K562 (cell line): ENCODE measurements around the gene OCA2. TPM values are rescaled to one million over a fixed set of nuclear protein-coding genes. Genes with fewer than 3 reads are reported as not detected.

Experiments used
- ATAC-seq: fragments of 200-7000 bp; cut with Tn5 transposase; 3 replicates; pipeline ENCODE4 v1.9.1; 2020; ENCODE audit warnings: moderate library complexity
- BruUV-seq: library from RNA; stranded (reverse); fragments of 400-500 nt; replicated peaks from 2 replicates; lab custom pipeline; 2021; lab: Mats Ljungman, UMichigan
- CTCF ChIA-PET: fragments of 300-600 bp; formaldehyde crosslinking; extraction: SDS; loops from one replicate; lab custom pipeline; 2021; ENCODE audit warnings: low intra/inter-chr PET ratio; lab: Yijun Ruan, JAX
- POLR2A ChIA-PET: fragments of 300-600, 350-650 bp; sonication (Branson Sonifier 250); formaldehyde crosslinking; extraction: SDS; loops from one replicate; lab custom pipeline; 2021; ENCODE audit warnings: antibody characterized with exemption, inconsistent platforms; lab: Yijun Ruan, JAX
- DNase-seq, 4 experiments: peaks; one replicate each; pipeline versions ENCODE4 v3.0.0 to v3.0.0-alpha.2; 2011 to 2018; ENCODE audit warnings: low spot score in 3 of 4, mixed read lengths in 3 of 4; ENCODE audit errors: extremely low read depth in 1 of 4
- FAIRE-seq: peaks from 2 replicates; lab custom pipeline; 2011; peaks lifted over from hg19 to GRCh38; lab: Jason Lieb, UNC
- H2AFZ ChIP-seq: 2 replicates; pipeline ENCODE4 v1.6.0; 2011; ENCODE audit warnings: low read depth, low read length, control low read depth, inconsistent platforms
- H3K27ac ChIP-seq: fragments of 200-600 bp; 3 replicates; pipeline ENCODE4 v1.8.0; 2011; ENCODE audit warnings: low read depth, mild to moderate bottlenecking, control low read depth, inconsistent platforms, low read length, moderate library complexity, mixed read lengths; ENCODE audit errors: extremely low read depth
- H3K27me3 ChIP-seq, 2 experiments: fragments of 300-600 bp in 1 of 2; 2 replicates in 1 of 2; 3 replicates in 1 of 2; pipeline versions ENCODE4 v1.6.0 to v1.8.0; 2011; ENCODE audit warnings: inconsistent platforms in 2 of 2, low read length in 2 of 2, mild to moderate bottlenecking in 1 of 2, mixed read lengths in 1 of 2, moderate library complexity in 1 of 2; ENCODE audit not compliant: control insufficient read depth in 2 of 2, insufficient read depth in 2 of 2
- H3K36me3 ChIP-seq: fragments of 300-600 bp; 3 replicates; pipeline ENCODE4 v1.8.0; 2011; ENCODE audit warnings: mild to moderate bottlenecking, low read length, inconsistent platforms; ENCODE audit not compliant: control insufficient read depth, insufficient read depth
- H3K4me1 ChIP-seq, 2 experiments: fragments of 200-600 bp in 1 of 2; replicated peaks in 1 of 2; 2 replicates in 1 of 2; 3 replicates in 1 of 2; pipeline versions ENCODE4 v1.5.1 to v1.8.0; 2011; ENCODE audit warnings: inconsistent platforms in 2 of 2, low read length in 2 of 2, mild to moderate bottlenecking in 1 of 2, mixed read lengths in 1 of 2, moderate library complexity in 1 of 2; ENCODE audit not compliant: control insufficient read depth in 2 of 2, insufficient read depth in 2 of 2
- H3K4me2 ChIP-seq: 2 replicates; pipeline ENCODE4 v1.6.1; 2011; ENCODE audit warnings: low read length, control low read depth, inconsistent platforms, mixed read lengths; ENCODE audit not compliant: insufficient read depth
- H3K4me3 ChIP-seq: fragments of 200-600 bp; sonication (generic), shearing (Covaris generic); 2 replicates; pipeline ENCODE4 v1.5.1; 2016; ENCODE audit warnings: control low read depth, inconsistent platforms
- H3K79me2 ChIP-seq: fragments of 200-600 bp; 3 replicates; pipeline ENCODE4 v1.8.0; 2011; ENCODE audit warnings: low read length, inconsistent platforms; ENCODE audit not compliant: control insufficient read depth, insufficient read depth
- H3K9ac ChIP-seq, 2 experiments: 2 replicates each; pipeline versions ENCODE4 v1.6.0 to v1.6.1; 2011; ENCODE audit warnings: low read depth in 2 of 2, low read length in 2 of 2, control low read depth in 1 of 2, inconsistent platforms in 1 of 2, mild to moderate bottlenecking in 1 of 2, mixed read lengths in 1 of 2; ENCODE audit not compliant: insufficient read depth in 1 of 2
- H3K9me1 ChIP-seq: one replicate; pipeline ENCODE4 v1.6.0; 2011; ENCODE audit warnings: inconsistent platforms, mild to moderate bottlenecking, low read length, moderate library complexity; ENCODE audit not compliant: control insufficient read depth, insufficient read depth
- H3K9me3 ChIP-seq: replicated peaks from 2 replicates; pipeline ENCODE4 v1.5.1; 2011; ENCODE audit warnings: low read depth, low read length, inconsistent platforms; ENCODE audit not compliant: control insufficient read depth, insufficient read depth
- H4K20me1 ChIP-seq: replicated peaks from 2 replicates; pipeline ENCODE4 v1.6.1; 2011; ENCODE audit warnings: low read length, inconsistent platforms, mixed read lengths; ENCODE audit not compliant: control insufficient read depth, insufficient read depth
- ARID3A ChIP-seq: IDR thresholded peaks from 2 replicates; pipeline ENCODE4 v1.6.1; 2012; ENCODE audit warnings: low read depth, low read length, improper control_type of control experiment, borderline replicate concordance
- MCM3 ChIP-seq: fragments of 450-650 bp; IDR thresholded peaks from 2 replicates; pipeline ENCODE4 v1.6.1; 2016
- ZNF134 ChIP-seq: fragments of 250-450 bp; sonication (Bioruptor Pico); conservative IDR thresholded peaks from 2 replicates; pipeline ENCODE4 v1.4.0; 2020
- ZNF512 ChIP-seq: IDR thresholded peaks from 2 replicates; pipeline ENCODE4 v1.6.1; 2016; ENCODE audit warnings: missing genetic modification characterization, missing compliant biosample characterization
- WGBS: fragments of 100-300 bp; shearing (Covaris generic); methylation state at CpG from one replicate; pipeline ENCODE4 v1.1.6; 2016; ENCODE audit warnings: low coverage, mixed read lengths; ENCODE audit not compliant: insufficient coverage; ENCODE audit errors: missing lambda C conversion rate; 5-methylcytosine and 5-hydroxymethylcytosine counted together
- in situ Hi-C: fragments of 300-500 bp; cut with MboI; formaldehyde crosslinking; loops from 4 replicates; pipeline ENCODE4 v1.15.0; 2018; ENCODE audit warnings: inconsistent platforms, mixed read lengths
- intact Hi-C: fragments of 100-400 bp; cut with micrococcal nuclease; formaldehyde crosslinking; loops from 2 replicates; pipeline ENCODE4 v1.14.2; 2022
- polyA plus RNA-seq, 8 experiments: library from polyadenylated mRNA; depleted of rRNA in 4 of 8; stranded (reverse) in 5 of 8; unstranded in 3 of 8; fragments of >200 nt; fragmentation: Nextera tagmentation in 2 of 8; fragmentation: Illumina TruSeq in 1 of 8; extraction: Ambion mirVana in 2 of 8; extraction: Trizol in 1 of 8; gene quantifications; 2 replicates each; pipeline versions ENCODE4 v1.2.1 to v1.2.3, GENCODE V29; 2011 to 2014; ENCODE audit warnings: inconsistent platforms in 1 of 8, missing spikeins in 1 of 8
- total RNA-seq, 7 experiments: library from RNA; depleted of rRNA in 6 of 7; stranded (reverse); fragments of >200 nt in 6 of 7; fragmentation: Illumina TruSeq in 2 of 7; extraction: Trizol in 2 of 7; gene quantifications; 2 replicates each; pipeline versions ENCODE4 v1.2.1 to v1.2.3, GENCODE V29; 2011 to 2021; ENCODE audit warnings: low replicate concordance in 1 of 7

OCA2 gene
- total and polyA plus RNA-seq, 9 of the 15 experiments (the other 6 are each of a cell fraction or from before 2014, with no cell fraction given), result 0.07 to 0.59 (median 0.17) TPM; not detected in 1

- TF ChIP-seq ZNF512 (tag) (no peak), ARID3A (no peak)
These were observed 5.2 kb upstream of the OCA2 start (continued) for GRCh38 chr15:28104326-28104725.

GRCh38 chr15:28103831-28104230 lies 4.7 kb upstream of the OCA2 start:
- Histone ChIP-seq H3K27ac (no peak overlapping the region), H3K27me3 (peaks cover 0 to 14% of the 10 kb centered on the region in 2 experiments; a peak in 3 of 5 replicates), H3K4me3 (no peak overlapping the region), H4K20me1 (no peaks in the 10 kb centered on the region), H3K9me1 (no peaks in the 10 kb centered on the region), H3K4me2 (no peak overlapping the region), H3K4me1 (peaks cover 8 to 24% of the 10 kb centered on the region in 2 experiments; a peak in 4 of 5 replicates), H2AFZ (no peak overlapping the region), H3K79me2 (no peaks in the 10 kb centered on the region), H3K9ac (no peak overlapping the region), H3K9me3 (peaks cover 3% of the 10 kb centered on the region; the same call in 1 of the 2 replicates), H3K36me3 (no peaks in the 10 kb centered on the region)
- in situ Hi-C loops, result no loop called here
- ATAC-seq (no peak), FAIRE-seq (no peak), DNase-seq (no peak)
- POLR2A ChIA-PET, result interaction anchor here (1.4 kb wide), 1 partner anchor 10 kb away, joined by 4 read pairs; no protein-coding TSS in a partner anchor
- TF ChIP-seq MCM3 (0 out of 2 replicates have a peak, but pooled peaks have one; percentile 36), ZNF134 (CRISPR knock-in tag) (no peak)
- BruUV-seq, result no TSS peak
- CTCF ChIA-PET, result no interaction called here
- WGBS, result 26% methylated on average over 10 of the region's 10 CpGs
- intact Hi-C loops, result no loop called here
